Measurements from ENCODE around the gene LBP. TPM values are rescaled to one million over a fixed set of nuclear protein-coding genes. Genes with fewer than 3 reads are reported as not detected.
"Not testable (repeated sequence)": the region's sequence is repeated elsewhere in the genome, so short reads cannot be mapped to it uniquely, and the experiment has no call there.

LBP gene
- total and polyA plus RNA-seq, 8 donors: 0.16 to 1.9 (median 0.30) TPM; not detected in 3

- intact Hi-C loops (cut with DNase I): no loop called here
- FAIRE-seq (no peak), DNase-seq (no peak), ATAC-seq (no peak)
- Histone ChIP-seq H3K27me3 (no peaks in the 10 kb centered on the region), H3K36me3 (no peaks in the 10 kb centered on the region), H3K4me3 (no peak overlapping the region), H3K4me1 (no peaks in the 10 kb centered on the region), H3K9me3 (no peaks in the 10 kb centered on the region), H3K27ac (no peak overlapping the region)
- WGBS, 2 donors: 36 to 44% methylated on average over 3 of the region's 3 CpGs
- no peak for TF ChIP-seq CTCF (IDR thresholded peaks at IDR 0.05)
These were observed 34.8 kb upstream of the LBP start for GRCh38 chr20:38311491-38311890.

- no peaks in the 10 kb centered on the region for H3K36me3 ChIP-seq
- intact Hi-C loops (cut with DNase I): no loop called here
- 85 to 95% methylated on average over 2 of the region's 2 CpGs for WGBS, 2 donors
- no peak overlapping the region for H3K27ac ChIP-seq
- no peak for DNase-seq
- no peaks in the 10 kb centered on the region for H3K9me3 ChIP-seq
- no peak for FAIRE-seq
- H3K4me3 ChIP-seq: no peak overlapping the region
- H3K4me1 ChIP-seq: no peaks in the 10 kb centered on the region
- no peak for TF ChIP-seq CTCF (IDR thresholded peaks at IDR 0.05)
- ATAC-seq: no peak
- H3K27me3 ChIP-seq: no peaks in the 10 kb centered on the region
These were observed 32.6 kb upstream of the LBP start for GRCh38 chr20:38313676-38314075.

- FAIRE-seq; DNase-seq; H3K9me3 ChIP-seq; H3K27ac ChIP-seq; intact Hi-C loops (cut with DNase I); H3K36me3 ChIP-seq; H3K4me3 ChIP-seq; ATAC-seq; H3K4me1 ChIP-seq; H3K27me3 ChIP-seq: not testable (repeated sequence)
- WGBS, 2 donors: 83 to 96% methylated on average over 1 of the region's 1 CpG
These were observed 31.9 kb upstream of the LBP start for GRCh38 chr20:38314350-38314749.

- Histone ChIP-seq H3K9me3 (no peaks in the 10 kb centered on the region), H3K27ac (no peak overlapping the region), H3K27me3 (no peaks in the 10 kb centered on the region), H3K4me3 (no peak overlapping the region), H3K36me3 (no peaks in the 10 kb centered on the region), H3K4me1 (no peaks in the 10 kb centered on the region)
- 59 to 62% methylated on average over 5 of the region's 5 CpGs for WGBS, 2 donors
- TF ChIP-seq CTCF (IDR thresholded peaks at IDR 0.05): no peak
- intact Hi-C loops (cut with DNase I): no loop called here
- FAIRE-seq: no peak
- DNase-seq: no peak
- ATAC-seq: no peak
These were observed 30.9 kb upstream of the LBP start for GRCh38 chr20:38315290-38315966.

GRCh38 chr20:38316341-38316740 lies 29.9 kb upstream of the LBP start:
- intact Hi-C loops (cut with DNase I): no loop called here
- no peaks in the 10 kb centered on the region for H3K36me3 ChIP-seq
- no peak for TF ChIP-seq CTCF (IDR thresholded peaks at IDR 0.05)
- ATAC-seq: no peak
- H3K27me3 ChIP-seq: no peaks in the 10 kb centered on the region
- no peaks in the 10 kb centered on the region for H3K9me3 ChIP-seq
- no peaks in the 10 kb centered on the region for H3K4me1 ChIP-seq
- H3K4me3 ChIP-seq: no peak overlapping the region
- 82 to 86% methylated on average over 4 of the region's 4 CpGs for WGBS, 2 donors
- FAIRE-seq: no peak
- no peak for DNase-seq
- H3K27ac ChIP-seq: no peak overlapping the region
